Measurements from ENCODE around the gene GTF2I.
"Not testable (repeated sequence)": the region's sequence is repeated elsewhere in the genome, so short reads cannot be mapped to it uniquely, and the experiment has no call there.

Gene GTF2I

DNA sequence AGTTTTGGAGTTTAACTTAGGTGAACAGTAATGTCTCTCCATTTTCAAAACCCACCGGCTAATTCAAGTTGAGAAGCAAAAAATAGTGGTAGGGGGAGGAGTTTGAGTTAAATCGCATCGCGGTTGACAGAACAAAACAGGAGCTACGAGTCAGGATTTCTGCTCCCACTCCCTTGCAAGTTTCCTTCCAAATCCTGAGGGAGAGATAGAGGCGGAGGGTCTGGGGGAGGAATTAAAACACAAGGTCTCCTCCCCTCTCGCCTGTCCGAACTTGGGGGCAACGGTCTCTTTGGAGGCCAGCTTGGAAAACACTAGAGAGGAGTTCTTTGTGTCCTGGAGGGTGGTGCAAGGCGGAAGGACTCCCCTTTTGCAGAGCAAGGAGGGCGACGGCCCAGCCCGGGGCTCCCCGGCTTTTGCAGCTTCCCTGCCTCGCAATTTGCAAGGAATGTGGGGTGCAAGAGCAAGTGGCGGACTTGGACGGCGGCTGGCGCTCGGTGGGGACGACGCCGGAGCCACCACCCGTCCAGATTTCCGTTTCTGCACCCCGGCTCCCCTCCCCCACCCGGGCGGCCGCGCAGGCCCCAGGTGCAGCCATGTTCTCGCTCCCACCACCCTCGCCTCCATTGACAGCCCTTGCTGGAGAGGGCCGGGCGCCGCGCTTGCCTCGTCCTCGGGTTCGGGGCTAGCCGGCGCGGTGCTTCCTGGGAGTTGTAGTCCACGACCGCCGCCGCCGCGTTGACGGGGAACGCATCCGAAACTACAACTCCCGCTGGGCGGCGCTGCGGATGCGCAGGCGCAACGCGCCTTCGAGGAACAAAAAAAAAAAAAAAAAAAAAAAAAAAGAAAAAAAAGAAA, 454 bp upstream of the GTF2I start:
- peak; percentile 98 for DNase-seq

DNA sequence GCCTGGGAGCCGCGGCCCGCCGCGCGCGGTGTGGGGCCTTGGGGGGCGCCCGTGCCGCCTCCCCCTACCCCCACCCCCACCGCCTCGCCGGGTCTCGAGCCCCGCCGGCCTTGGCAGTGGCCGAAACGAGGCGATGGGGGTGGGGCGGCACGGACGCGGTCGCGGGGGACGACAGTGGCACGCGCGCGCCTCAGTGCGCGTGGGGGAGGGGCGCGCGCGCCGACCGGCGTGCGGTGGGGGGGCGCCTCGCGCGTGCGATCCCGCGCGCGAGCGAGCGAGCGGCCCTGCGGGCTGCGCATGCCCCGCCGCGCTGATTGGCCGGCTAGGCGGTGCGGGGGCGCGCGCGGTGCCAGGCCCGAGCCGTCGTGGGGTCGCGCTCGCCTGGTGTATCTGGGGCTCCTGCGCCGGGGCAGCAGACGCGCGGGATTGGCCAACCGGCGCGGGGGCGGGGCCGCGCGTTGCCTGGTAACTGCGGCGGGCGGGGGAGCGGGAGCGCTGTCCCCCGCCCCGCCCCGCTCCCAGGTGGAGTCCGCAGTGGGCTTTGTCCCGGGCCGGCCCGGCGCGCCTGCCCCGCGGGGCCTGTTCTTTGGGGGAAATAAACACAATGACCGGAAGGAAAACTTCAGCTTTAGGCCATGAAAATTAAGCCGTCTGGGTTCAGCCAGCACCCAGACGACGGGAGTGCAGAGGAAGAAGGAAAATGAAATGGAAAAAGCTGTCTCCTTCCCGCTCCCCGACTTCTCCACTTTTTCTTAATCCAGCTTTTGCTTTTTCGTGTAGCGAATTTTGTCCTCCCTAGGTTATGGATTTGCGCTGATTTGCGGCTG, 873 bp downstream of the GTF2I start:
- DNase-seq, result peak; percentile 94

DNA sequence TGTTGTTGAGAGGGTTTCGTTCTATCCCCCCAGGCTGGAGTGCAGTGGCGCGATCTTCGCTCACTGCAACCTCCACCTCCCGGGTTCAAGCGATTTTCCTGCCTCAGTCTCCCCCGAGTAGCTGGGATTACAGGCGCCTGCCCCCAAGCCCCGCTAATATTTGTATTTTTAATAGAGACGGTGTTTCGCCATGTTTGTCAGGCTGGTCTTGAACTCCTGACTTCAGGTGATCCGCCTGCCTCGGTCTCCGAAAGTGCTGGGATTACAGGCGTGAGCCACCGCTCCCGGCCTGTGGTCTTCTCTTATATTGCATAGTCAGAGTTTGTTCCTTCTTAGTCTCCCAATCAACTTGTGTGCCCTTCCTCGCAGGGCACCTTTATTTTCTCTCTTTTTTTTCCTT, 2.7 kb downstream of the GTF2I start:
- DNase-seq, result not testable (repeated sequence)

DNA sequence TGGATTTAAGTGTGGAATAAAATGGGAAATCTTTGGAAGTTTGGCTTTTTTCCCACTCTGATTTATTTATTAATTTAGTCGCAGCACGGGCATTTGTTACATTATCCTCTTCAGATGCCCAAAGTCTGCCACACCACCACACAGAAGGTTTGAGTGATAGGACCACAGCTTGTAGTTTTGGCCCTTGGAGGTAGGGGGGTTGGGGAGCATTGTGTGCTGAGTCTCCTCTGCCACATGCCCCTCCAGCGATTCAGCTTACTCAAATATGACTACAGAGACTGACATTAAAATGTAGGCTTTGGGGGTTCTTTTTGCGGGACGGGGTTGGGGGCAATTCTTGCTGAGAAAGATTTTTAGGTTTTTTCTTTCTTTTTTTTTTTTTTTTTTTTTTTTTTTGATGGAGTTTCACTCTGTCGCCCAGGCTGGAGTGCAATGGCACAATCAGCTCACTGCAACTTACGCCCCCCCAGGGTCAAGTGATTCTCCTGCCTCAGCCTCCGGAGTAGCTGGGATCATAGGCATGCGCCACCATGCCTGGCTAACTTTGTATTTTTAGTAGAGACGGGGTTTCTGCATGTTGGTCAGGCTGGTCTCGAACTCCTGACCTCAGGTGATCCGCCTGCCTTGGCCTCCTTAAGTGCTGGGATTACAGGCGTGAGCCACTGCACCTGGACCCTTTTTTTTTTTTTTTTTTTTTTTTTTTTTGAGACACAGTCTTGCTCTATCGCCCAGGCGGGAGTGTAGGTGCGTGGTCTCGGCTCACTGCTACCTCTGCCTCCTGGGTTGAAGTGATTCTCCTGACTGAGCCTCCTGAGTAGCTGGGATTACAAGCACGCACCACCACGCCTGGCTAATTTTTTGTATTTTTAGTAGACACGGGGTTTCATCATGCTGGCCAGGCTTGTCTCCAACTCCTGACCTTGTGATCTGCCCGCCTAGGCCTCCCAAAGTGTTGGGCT, 4.6 kb downstream of the GTF2I start:
- not testable (repeated sequence) for DNase-seq

DNA sequence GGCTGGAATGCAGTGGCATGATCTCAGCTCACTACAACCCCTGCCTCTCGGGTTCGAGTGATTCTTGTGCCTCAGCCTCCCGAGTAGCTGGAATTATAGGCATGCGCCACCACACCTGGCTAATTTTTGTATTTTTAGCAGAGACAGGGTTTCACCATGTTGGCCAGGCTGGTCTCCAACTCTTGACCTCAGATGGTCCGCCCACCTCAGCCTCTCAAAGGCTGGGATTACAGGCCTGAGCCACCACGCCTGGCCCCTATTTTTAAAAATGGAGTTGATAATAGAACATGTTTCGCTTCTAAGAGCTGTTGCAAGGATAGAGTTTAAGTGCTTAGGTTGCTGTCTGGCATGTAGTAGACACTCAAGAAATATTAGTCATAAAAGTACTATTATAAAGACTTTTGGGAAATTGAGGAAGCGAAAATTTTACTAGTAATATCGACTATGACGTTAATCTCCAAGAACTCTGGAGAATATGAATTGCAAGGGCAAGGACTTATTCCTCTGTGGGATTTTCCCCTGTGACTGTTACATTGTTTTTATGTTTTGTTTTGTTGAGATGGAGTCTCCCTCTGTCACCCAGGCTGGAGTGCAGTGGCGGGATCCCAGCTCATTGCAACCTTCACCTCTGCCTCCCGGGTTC, 7.9 kb downstream of the GTF2I start:
- DNase-seq, result no peak

DNA sequence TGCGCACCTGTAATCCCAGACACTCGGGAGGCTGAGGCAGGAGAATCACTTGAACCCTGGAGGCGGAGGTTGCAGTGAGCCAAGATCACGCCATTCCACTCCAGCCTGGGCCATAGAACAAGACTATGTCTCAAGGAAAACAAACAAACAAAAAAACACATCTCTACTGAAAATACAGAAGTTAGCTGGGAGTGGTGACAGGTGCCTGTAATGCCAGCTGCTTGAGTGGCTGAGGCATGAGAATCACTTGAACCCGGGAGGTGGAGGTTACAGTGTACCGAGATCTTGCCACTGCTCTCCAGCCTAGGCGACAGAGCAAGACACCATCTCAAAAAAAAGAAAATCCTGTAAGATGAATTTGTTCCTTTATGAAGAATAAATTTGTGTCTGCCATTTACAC, 9.5 kb downstream of the GTF2I start:
- not testable (repeated sequence) for DNase-seq

- DNase-seq, result not testable (repeated sequence)
Measured at GRCh38 chr7:74667520-74667919, 10.0 kb downstream of the GTF2I start.

DNA sequence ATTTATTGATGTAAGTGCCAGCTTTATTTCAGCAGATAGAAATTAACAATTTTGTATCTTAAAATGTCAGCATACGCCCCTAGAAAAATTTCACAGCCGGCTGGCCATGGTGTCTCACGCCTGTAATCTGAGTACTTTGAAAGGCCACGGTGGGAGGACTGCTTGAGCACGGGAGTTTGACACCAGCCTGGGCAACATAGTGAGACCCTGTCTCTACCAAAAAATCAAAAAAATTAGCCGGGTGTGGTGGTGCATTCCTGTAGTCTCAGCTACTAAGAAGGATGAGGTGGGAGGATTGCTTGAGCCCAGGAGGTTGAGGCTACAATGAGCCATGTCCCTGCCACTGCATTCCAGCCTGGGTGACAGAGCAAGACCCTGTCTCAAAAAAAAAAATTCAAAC, 14.1 kb downstream of the GTF2I start:
- DNase-seq, result no peak

GRCh38 chr7:74672343-74672915, 14.9 kb downstream of the GTF2I start:
- DNase-seq, result no peak

- DNase-seq, result no peak
Measured at GRCh38 chr7:74674166-74674565, 16.6 kb downstream of the GTF2I start.

DNA sequence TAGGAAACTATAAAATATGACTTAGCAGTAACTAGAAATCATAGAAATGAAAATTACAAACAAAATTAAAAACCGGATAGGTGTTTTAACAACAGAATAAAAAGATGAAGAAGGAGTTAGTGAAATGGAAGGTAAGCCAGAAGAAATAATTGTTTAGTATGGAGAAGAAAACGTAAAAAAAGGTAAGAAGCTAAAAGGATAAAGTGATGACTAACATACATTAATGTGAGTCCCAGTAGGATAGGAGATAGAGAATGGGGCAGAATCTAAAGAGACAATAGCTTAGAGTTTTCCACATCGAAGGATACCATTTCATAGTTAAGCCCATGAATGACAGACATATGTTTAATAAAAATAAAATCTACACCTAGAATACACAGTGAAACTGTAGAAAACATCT, 25.3 kb downstream of the GTF2I start:
- no peak for DNase-seq

DNA sequence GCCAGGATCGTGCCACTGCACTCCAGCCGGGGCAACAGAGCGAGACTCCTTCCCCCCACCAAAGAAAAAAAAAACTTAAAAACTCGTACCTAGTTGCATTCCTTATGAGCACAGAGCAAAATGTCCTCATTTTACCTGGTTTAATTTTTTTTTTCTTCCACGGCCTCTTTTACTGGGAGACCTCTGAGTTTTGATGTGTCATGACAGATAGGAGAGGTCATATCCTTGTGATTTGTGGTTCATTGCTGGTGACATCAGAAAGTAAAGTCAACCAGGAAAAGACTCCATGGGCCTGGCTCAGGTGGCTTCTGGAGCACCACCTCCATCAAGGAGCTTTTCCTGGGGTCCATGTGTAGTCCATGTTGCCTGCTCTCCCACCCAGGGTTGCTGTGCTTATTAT, 26.3 kb downstream of the GTF2I start:
- no peak for DNase-seq

- DNase-seq, result no peak
Measured at GRCh38 chr7:74684473-74684872, 27.0 kb downstream of the GTF2I start.

DNA sequence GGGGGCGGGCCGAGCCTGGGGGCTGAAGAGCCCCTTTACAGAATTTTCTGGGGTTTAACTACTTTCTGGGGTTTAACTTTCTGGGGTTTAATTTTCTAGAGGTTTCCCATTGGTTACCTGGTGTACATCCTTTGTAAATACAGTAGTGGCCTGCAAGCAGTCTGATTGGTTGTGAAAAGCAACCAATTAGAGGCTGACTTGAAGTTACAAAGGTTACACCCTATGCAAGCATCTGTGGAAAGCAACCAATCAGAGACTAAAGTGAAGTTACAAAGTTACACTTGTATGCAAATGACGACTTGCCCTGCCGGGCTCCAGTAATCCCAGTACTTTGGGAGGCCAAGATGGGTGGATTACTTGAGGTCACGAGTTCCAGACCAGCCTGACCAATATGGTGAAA, 27.4 kb downstream of the GTF2I start:
- no peak for DNase-seq

- DNase-seq, result no peak
Measured at GRCh38 chr7:74690474-74690873, 33.0 kb downstream of the GTF2I start.

- DNase-seq, result not testable (repeated sequence)
Measured at GRCh38 chr7:74704419-74704818, 46.9 kb downstream of the GTF2I start.

DNA sequence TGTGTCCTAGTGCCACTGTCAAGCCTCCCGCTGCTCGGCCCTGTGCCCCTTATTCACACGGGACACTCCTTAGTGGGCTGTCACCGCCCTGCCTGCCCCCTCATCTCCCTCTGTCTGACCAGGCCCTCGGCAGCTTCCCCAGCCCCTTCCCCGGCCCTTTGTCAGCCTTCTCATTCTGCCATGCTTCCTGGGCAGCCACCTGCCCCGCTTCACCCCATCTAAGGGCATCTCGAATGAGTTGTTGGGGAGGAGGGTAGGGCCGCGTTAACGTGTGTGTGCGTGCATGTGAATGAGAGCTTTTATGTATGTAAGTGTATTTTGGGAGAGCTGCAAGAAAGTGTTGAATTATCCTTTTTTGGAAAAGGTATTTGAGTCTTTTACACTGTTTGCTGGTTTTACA, 49.7 kb downstream of the GTF2I start:
- no peak for DNase-seq

DNA sequence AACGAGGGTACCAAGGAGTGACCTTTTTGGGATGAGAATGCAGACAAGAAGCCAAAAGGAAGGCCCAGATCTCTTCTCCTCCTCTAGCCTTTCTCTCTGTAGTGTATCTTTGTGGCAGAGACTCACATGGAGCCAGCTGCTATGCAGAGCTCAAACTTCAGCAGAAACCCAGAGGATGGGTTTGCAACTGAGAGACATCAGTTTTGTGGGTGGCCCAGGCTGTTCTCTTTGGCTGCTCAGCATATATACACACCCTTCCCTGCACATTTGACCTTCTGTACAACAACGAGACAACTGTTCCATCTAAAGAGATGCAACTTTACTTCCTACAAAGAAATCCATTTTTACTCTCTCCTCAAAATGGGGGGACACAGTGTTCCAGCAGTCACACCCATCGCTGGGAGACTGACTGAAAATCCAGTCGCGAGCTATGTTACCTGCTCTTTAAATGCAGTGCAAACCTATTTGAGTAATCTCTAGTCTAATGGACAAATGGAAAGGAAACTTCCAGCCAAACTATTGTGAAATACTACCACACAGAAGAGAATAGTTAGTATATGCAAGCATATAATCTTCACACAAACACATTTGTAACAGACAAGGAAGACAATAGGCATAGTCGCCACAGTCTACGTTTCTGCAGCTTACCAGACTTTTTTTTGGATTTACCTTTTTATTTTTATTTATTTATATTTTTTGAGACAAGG, 51.2 kb downstream of the GTF2I start:
- DNase-seq, result no peak

DNA sequence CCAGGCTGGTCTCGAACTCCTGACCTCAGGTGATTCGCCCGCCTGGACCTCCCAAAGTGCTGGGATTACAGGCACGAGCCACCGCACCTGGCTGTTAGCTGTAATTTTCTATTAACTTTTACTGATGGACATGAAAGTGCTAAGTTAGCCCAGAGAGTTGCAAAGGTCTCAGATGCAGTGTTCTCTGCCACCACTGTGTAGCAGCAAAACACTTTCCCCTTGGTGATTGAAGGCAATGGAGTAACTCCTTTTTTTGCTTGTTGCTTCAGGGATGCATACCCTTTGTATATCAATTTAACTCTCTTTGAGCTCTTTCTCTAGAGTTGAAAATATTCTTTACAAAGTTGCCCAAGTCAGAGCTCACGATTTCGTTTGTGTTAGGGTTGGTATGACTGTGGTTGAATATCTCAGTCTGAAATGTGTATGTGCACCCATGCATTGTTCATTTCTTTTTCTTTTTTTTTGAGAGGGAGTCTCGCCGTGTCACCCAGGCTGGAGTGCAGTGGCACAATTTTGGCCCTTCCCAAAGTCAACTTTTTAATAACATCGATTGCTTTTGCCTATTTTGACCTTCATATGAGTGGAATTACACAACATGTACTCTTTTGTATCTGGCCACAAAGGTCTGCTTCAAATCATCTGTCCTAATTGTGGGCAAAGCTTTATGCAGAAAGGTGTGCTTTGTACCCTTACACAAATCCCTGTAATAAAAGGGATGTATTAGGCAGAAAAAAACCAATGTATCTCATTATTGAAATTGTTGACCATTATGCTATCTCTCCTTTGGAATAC, 52.6 kb downstream of the GTF2I start:
- no peak for DNase-seq

GRCh38 chr7:74713567-74713966, 56.0 kb downstream of the GTF2I start:
- no peak for DNase-seq

DNA sequence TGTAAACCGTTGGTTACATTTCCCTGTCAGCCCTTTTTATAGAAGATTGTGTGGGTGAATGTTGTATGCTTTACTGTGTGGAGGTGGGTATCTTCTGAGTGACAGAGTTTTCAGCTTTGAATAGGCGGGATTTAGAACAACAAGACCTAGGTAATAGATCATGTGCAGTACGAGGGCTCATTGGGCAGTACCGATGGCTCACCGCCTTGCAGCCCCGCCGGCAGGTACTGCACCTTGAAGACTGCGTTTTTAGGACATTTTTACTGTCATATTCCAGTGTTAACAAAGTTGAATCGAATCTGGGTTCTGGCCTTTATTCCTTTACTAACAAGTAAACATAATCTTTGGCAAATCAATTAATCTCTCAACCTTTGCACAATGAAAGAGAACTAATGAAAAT, 60.4 kb downstream of the GTF2I start:
- DNase-seq, result no peak
